PC-9 (cell line): ENCODE data around the gene GPC5. TPM values are rescaled to one million over a fixed set of nuclear protein-coding genes. Genes with fewer than 3 reads are reported as not detected.

Experiments used
- BruUV-seq: library from RNA; stranded (reverse); fragments of 400-500 nt; replicated peaks from 2 replicates; lab custom pipeline; 2021; lab: Mats Ljungman, UMichigan
- CTCF ChIA-PET: fragments of 300-600 bp; sonication (Branson Sonifier 250); formaldehyde crosslinking; loops from one replicate; lab custom pipeline; 2022; ENCODE audit warnings: antibody characterized with exemption; lab: Charles Lee
- POLR2A ChIA-PET: fragments of 300-600 bp; sonication (Branson Sonifier 250); formaldehyde crosslinking; loops from one replicate; lab custom pipeline; 2022; ENCODE audit warnings: antibody characterized with exemption; ENCODE audit not compliant: unreplicated experiment; lab: Charles Lee
- DNase-seq, 2 experiments: peaks; one replicate each; pipeline versions ENCODE4 v3.0.0 to v3.0.0-alpha.2; 2015 to 2022; ENCODE audit warnings: mixed read lengths in 1 of 2
- H2AFZ ChIP-seq: fragments of 200-600 bp; sonication (generic); 2 replicates; pipeline ENCODE4 v1.8.1; 2017; ENCODE audit warnings: antibody characterized with exemption
- H3F3A ChIP-seq: fragments of 200-600 bp; sonication (generic); 2 replicates; pipeline ENCODE4 v1.8.1; 2017; ENCODE audit warnings: antibody characterized with exemption, mild to moderate bottlenecking, low read depth; ENCODE audit not compliant: insufficient read depth
- H3K27ac ChIP-seq: fragments of 200-600 bp; sonication (generic); 2 replicates; pipeline ENCODE4 v1.6.1; 2016; ENCODE audit warnings: mixed run types
- H3K27me3 ChIP-seq: fragments of 200-600 bp; sonication (generic); 2 replicates; pipeline ENCODE4 v1.6.1; 2016; ENCODE audit warnings: low read depth, mixed run types; ENCODE audit not compliant: insufficient read depth
- H3K36me3 ChIP-seq: fragments of 200-600 bp; sonication (generic); 2 replicates; pipeline ENCODE4 v1.6.1; 2016; ENCODE audit warnings: low read depth, mixed run types
- H3K4me1 ChIP-seq: fragments of 200-600 bp; sonication (generic); replicated peaks from 2 replicates; pipeline ENCODE4 v1.6.1; 2016; ENCODE audit warnings: mixed run types; ENCODE audit not compliant: insufficient read depth
- H3K4me2 ChIP-seq: fragments of 200-600 bp; sonication (generic); 2 replicates; pipeline ENCODE4 v1.6.1; 2017; ENCODE audit warnings: mixed run types
- H3K4me3 ChIP-seq: fragments of 200-600 bp; sonication (generic); 2 replicates; pipeline ENCODE4 v1.6.1; 2016; ENCODE audit warnings: mixed run types
- H3K79me2 ChIP-seq: fragments of 200-600 bp; sonication (generic); 2 replicates; pipeline ENCODE4 v1.6.1; 2017; ENCODE audit warnings: low read depth, mixed run types
- H3K9me2 ChIP-seq: fragments of 200-600 bp; sonication (generic); 2 replicates; pipeline ENCODE4 v1.8.1; 2017; ENCODE audit warnings: mild to moderate bottlenecking; ENCODE audit not compliant: insufficient read depth
- H3K9me3 ChIP-seq: fragments of 200-600 bp; sonication (generic); 2 replicates; pipeline ENCODE4 v1.8.1; 2016; ENCODE audit warnings: low read depth; ENCODE audit not compliant: insufficient read depth
- H4K20me1 ChIP-seq: fragments of 200-600 bp; sonication (generic); 2 replicates; pipeline ENCODE4 v1.8.1; 2017; ENCODE audit not compliant: insufficient read depth
- EZH2 ChIP-seq: fragments of 200-600 bp; sonication (generic); IDR thresholded peaks from 2 replicates; pipeline ENCODE4 v1.8.0; 2017; ENCODE audit warnings: antibody characterized with exemption, low read depth
- intact Hi-C: fragments of 100-400 bp; cut with micrococcal nuclease; formaldehyde crosslinking; loops from one replicate; pipeline ENCODE4 v1.10.0; 2022; ENCODE audit not compliant: unreplicated experiment
- total RNA-seq: library from RNA; stranded (reverse); gene quantifications from 2 replicates; pipeline ENCODE4 v1.2.3, GENCODE V29; 2021
- TF ChIP-seq, protein P1 (sequence below): fragments of 200-600 bp; sonication (generic); conservative IDR thresholded peaks from 2 replicates; pipeline ENCODE4 v1.6.1; 2017; ENCODE audit warnings: mixed run types, antibody characterized with exemption, mild to moderate bottlenecking, moderate library complexity

GPC5 gene
- total RNA-seq, 1 experiment from 2014 or later, result not detected

DNA sequence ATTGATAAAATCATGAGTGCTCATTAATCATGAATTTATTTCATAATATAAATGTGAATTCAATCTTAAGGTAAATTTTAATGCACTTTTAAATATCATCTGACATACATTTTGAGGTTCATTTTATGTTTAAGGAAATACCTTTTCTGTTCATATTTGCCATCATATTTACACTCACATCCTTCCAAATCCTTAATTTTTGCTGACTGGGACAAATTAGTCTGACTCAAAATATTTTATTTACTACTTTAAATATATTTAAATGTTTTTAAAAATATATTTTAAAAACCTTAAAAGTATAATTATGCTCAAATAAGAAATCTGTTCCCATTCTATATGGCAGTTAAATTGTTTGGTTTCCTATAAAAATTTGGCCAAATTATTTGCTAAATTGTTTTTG is 438.1 kb downstream of the GPC5 start:
- intact Hi-C loops, result no loop called here
- Histone ChIP-seq H2AFZ (no peak overlapping the region), H4K20me1 (no peaks in the 10 kb centered on the region), H3K4me3 (no peak overlapping the region), H3K79me2 (no peaks in the 10 kb centered on the region), H3K27ac (no peak overlapping the region), H3K9me3 (no peaks in the 10 kb centered on the region), H3K27me3 (no peaks in the 10 kb centered on the region), H3K4me2 (no peak overlapping the region), H3K9me2 (no peaks in the 10 kb centered on the region), H3K4me1 (no peaks in the 10 kb centered on the region), H3F3A (no peaks in the 10 kb centered on the region), H3K36me3 (no peaks in the 10 kb centered on the region)
- ChIA-PET POLR2A (no interaction called here), CTCF (no interaction called here)
- BruUV-seq, result no TSS peak
- DNase-seq, result no peak
- TF ChIP-seq, protein P1, sequence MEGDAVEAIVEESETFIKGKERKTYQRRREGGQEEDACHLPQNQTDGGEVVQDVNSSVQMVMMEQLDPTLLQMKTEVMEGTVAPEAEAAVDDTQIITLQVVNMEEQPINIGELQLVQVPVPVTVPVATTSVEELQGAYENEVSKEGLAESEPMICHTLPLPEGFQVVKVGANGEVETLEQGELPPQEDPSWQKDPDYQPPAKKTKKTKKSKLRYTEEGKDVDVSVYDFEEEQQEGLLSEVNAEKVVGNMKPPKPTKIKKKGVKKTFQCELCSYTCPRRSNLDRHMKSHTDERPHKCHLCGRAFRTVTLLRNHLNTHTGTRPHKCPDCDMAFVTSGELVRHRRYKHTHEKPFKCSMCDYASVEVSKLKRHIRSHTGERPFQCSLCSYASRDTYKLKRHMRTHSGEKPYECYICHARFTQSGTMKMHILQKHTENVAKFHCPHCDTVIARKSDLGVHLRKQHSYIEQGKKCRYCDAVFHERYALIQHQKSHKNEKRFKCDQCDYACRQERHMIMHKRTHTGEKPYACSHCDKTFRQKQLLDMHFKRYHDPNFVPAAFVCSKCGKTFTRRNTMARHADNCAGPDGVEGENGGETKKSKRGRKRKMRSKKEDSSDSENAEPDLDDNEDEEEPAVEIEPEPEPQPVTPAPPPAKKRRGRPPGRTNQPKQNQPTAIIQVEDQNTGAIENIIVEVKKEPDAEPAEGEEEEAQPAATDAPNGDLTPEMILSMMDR, result no peak
- no peak for TF ChIP-seq EZH2

DNA sequence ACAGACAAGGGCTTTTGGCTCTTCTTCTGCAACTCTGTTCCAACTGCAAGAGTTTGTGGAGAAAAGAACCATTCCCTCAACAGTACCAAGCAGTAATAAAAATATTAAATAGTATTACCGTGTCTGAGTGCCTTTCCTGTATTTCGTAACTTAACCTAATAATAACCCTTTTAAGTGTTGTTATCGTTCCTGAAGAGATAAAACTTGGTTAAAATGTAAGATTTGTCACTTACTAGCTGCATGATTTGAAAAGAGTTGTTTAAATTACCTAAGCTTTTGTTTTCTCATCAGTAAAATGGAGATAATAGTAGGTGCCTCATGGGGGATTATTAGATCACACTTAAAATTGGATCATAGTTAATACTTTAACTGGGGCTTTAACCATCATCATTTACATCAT is 447.2 kb downstream of the GPC5 start:
- no peak for DNase-seq
- Histone ChIP-seq H4K20me1 (no peaks in the 10 kb centered on the region), H3K4me1 (no peaks in the 10 kb centered on the region), H2AFZ (no peak overlapping the region), H3K36me3 (no peaks in the 10 kb centered on the region), H3K79me2 (no peaks in the 10 kb centered on the region), H3K4me3 (no peak overlapping the region), H3K27me3 (no peaks in the 10 kb centered on the region), H3K9me3 (no peaks in the 10 kb centered on the region), H3K4me2 (no peak overlapping the region), H3K9me2 (no peaks in the 10 kb centered on the region), H3K27ac (no peak overlapping the region), H3F3A (no peaks in the 10 kb centered on the region)
- POLR2A ChIA-PET, result no interaction called here
- TF ChIP-seq, protein P1, result no peak
- BruUV-seq, result no TSS peak
- CTCF ChIA-PET, result no interaction called here
- intact Hi-C loops, result no loop called here

DNA sequence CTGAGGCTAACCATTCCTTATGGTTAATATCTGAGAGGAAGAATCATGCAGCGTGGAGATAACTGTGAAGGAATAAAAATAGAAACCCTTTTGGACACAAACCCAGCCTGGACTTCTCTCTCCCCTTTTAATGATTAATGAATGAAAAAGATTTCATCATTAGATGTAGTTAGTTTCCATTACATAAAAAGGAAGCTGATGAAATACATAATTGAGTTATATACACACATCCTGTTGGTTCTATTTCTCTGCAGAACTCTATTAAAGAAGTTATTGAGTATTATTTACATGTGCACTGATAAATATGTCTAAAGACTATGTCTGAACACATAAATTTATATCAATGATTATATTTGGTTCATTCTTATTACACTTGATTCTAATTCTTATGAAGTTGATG is 465.3 kb downstream of the GPC5 start:
- H3K4me3 ChIP-seq, result no peak overlapping the region
- DNase-seq, result no peak
- no peaks in the 10 kb centered on the region for H4K20me1 ChIP-seq
- no peaks in the 10 kb centered on the region for H3K27me3 ChIP-seq
- ChIA-PET POLR2A (no interaction called here), CTCF (no interaction called here)
- H3K4me1 ChIP-seq, result no peaks in the 10 kb centered on the region
- BruUV-seq, result no TSS peak
- H3F3A ChIP-seq, result no peaks in the 10 kb centered on the region
- H3K27ac ChIP-seq, result no peak overlapping the region
- TF ChIP-seq, protein P1, result no peak
- TF ChIP-seq EZH2, result no peak
- no peak overlapping the region for H2AFZ ChIP-seq
- H3K9me2 ChIP-seq, result no peaks in the 10 kb centered on the region
- intact Hi-C loops, result no loop called here
- H3K36me3 ChIP-seq, result no peaks in the 10 kb centered on the region
- H3K4me2 ChIP-seq, result no peak overlapping the region
- no peaks in the 10 kb centered on the region for H3K79me2 ChIP-seq
- H3K9me3 ChIP-seq, result no peaks in the 10 kb centered on the region
